Sigmoid colon (tissue), 7 donors: Measurements from ENCODE around the gene PDE4D. TPM values are rescaled to one million over a fixed set of nuclear protein-coding genes. Genes with fewer than 3 reads are reported as not detected.

Source experiments
- DNase-seq: peaks from one replicate; pipeline ENCODE4 v3.0.0-alpha.2; 2019
- H3K27ac ChIP-seq, 4 donors: fragments of 200-600 bp; sonication (generic); one replicate each; pipeline ENCODE4 v1.5.1; 2016 to 2019; ENCODE audit warnings: mild to moderate bottlenecking in 1 of 4
- H3K27me3 ChIP-seq, 3 donors: fragments of 200-600 bp; sonication (generic); one replicate each; pipeline ENCODE4 v1.5.1; 2019; ENCODE audit warnings: mild to moderate bottlenecking in 1 of 3
- H3K36me3 ChIP-seq, 4 donors: fragments of 200-600 bp; sonication (generic); one replicate each; pipeline ENCODE4 v1.5.1; 2016 to 2019
- H3K4me1 ChIP-seq, 4 donors: fragments of 200-600 bp; sonication (generic); one replicate each; pipeline ENCODE4 v1.5.1; 2017 to 2019
- H3K4me3 ChIP-seq, 4 donors: fragments of 200-600 bp; sonication (generic); one replicate each; pipeline ENCODE4 v1.5.1; 2017 to 2019; ENCODE audit warnings: mild to moderate bottlenecking in 2 of 4, moderate library complexity in 1 of 4
- H3K9me3 ChIP-seq, 4 donors: fragments of 200-600 bp in 3 of 4; sonication (generic) in 3 of 4; one replicate each; pipeline versions ENCODE4 v1.5.1 to v1.6.1; 2013 to 2019
- CTCF ChIP-seq, 4 experiments: fragments of 450-650 bp in 3 of 4; fragments of 200-600 bp in 1 of 4; IDR thresholded peaks; one replicate each; pipeline ENCODE4 v1.5.1; 2016 to 2019; ENCODE audit warnings: antibody characterized with exemption in 4 of 4, mild to moderate bottlenecking in 3 of 4, moderate library complexity in 2 of 4
- EP300 ChIP-seq, 4 donors: sonication (generic); formaldehyde crosslinking; IDR thresholded peaks; one replicate each; pipeline ENCODE4 v1.6.1; 2017; ENCODE audit warnings: antibody characterized with exemption in 4 of 4
- POLR2A ChIP-seq, 2 donors: fragments of 450-650 bp; IDR thresholded peaks; one replicate each; pipeline ENCODE4 v1.6.1; 2016; ENCODE audit warnings: antibody characterized with exemption in 2 of 2, mild to moderate bottlenecking in 2 of 2, moderate library complexity in 2 of 2
- POLR2AphosphoS5 ChIP-seq, 4 donors: sonication (generic); formaldehyde crosslinking; IDR thresholded peaks; one replicate each; pipeline ENCODE4 v1.6.1; 2017; ENCODE audit warnings: antibody characterized with exemption in 4 of 4
- WGBS, 2 donors: extraction: QIAGEN DNeasy Blood & Tissue Kit; methylation state at CpG; one replicate each; pipeline ENCODE4 v1.1.7; 2013; 5-methylcytosine and 5-hydroxymethylcytosine counted together
- intact Hi-C: fragments of 100-400 bp; cut with DNase I; formaldehyde crosslinking; loops from one replicate; pipeline ENCODE4 v1.15.1; 2023
- polyA plus RNA-seq, 3 donors: library from polyadenylated mRNA; stranded (reverse); fragments of 200-250 nt; gene quantifications; one replicate each; pipeline ENCODE4 v1.2.3, GENCODE V29; 2013
- total RNA-seq, 4 donors: library from RNA; depleted of rRNA; stranded (reverse); fragments of >200 nt; gene quantifications; one replicate each; pipeline ENCODE4 v1.1.0, GENCODE V29; 2016
- donor health status: healthy with polysubstance abuse.
- donor health status: Bipolar disorder and iron deficiency.
- donor health status: healthy.

The PDE4D gene
- total and polyA plus RNA-seq, 7 donors, result 6.0 to 289 (median 169) TPM

- no peaks in the 10 kb centered on the region for H3K27me3 ChIP-seq
- H3K4me3 ChIP-seq, result no peak overlapping the region
- H3K36me3 ChIP-seq, result no peaks in the 10 kb centered on the region
- no peaks in the 10 kb centered on the region for H3K9me3 ChIP-seq
- no peak for DNase-seq
- TF ChIP-seq POLR2AphosphoS5 (IDR thresholded peaks at IDR 0.05), result no peak
- no peak for TF ChIP-seq POLR2A (IDR thresholded peaks at IDR 0.05)
- TF ChIP-seq EP300 (IDR thresholded peaks at IDR 0.05), result no peak
- no peak for TF ChIP-seq CTCF (IDR thresholded peaks at IDR 0.05)
- H3K27ac ChIP-seq, result peak overlapping the region in 2 of 4 donors; percentile 78
- intact Hi-C loops, result no loop called here
- H3K4me1 ChIP-seq, result peaks cover 0 to 56% (median 44%) of the 10 kb centered on the region in 4 donors
Observed at GRCh38 chr5:59291941-59292340, 601.6 kb downstream of the PDE4D start.

GRCh38 chr5:59287884-59288283, 605.6 kb downstream of the PDE4D start:
- H3K36me3 ChIP-seq, result no peaks in the 10 kb centered on the region
- peak overlapping the region in 1 of 4 donors; percentile 26 for H3K27ac ChIP-seq
- DNase-seq, result no peak
- intact Hi-C loops, result no loop called here
- no peaks in the 10 kb centered on the region for H3K9me3 ChIP-seq
- no peak overlapping the region for H3K4me3 ChIP-seq
- H3K4me1 ChIP-seq, result peaks cover 0 to 29% (median 15%) of the 10 kb centered on the region in 4 donors
- no peaks in the 10 kb centered on the region for H3K27me3 ChIP-seq
- 85 to 89% methylated on average over 2 of the region's 2 CpGs for WGBS, 2 donors
- TF ChIP-seq POLR2AphosphoS5 (IDR thresholded peaks at IDR 0.05) (no peak), CTCF (IDR thresholded peaks at IDR 0.05) (no peak), EP300 (IDR thresholded peaks at IDR 0.05) (no peak), POLR2A (IDR thresholded peaks at IDR 0.05) (no peak)

- no peaks in the 10 kb centered on the region for H3K27me3 ChIP-seq
- peak overlapping the region in 3 of 4 donors; percentile 20 to 34 (median 26) for H3K27ac ChIP-seq
- TF ChIP-seq POLR2A (IDR thresholded peaks at IDR 0.05) (no peak), POLR2AphosphoS5 (IDR thresholded peaks at IDR 0.05) (no peak), CTCF (IDR thresholded peaks at IDR 0.05) (no peak), EP300 (IDR thresholded peaks at IDR 0.05) (no peak)
- no peak overlapping the region for H3K4me3 ChIP-seq
- H3K9me3 ChIP-seq, result no peaks in the 10 kb centered on the region
- H3K36me3 ChIP-seq, result no peaks in the 10 kb centered on the region
- no peak for DNase-seq
- peaks cover 0 to 24% (median 13%) of the 10 kb centered on the region in 4 donors for H3K4me1 ChIP-seq
- WGBS, 2 donors, result 24 to 76% methylated on average over 3 of the region's 3 CpGs
- intact Hi-C loops, result no loop called here
Observed at GRCh38 chr5:59287361-59287760, 606.2 kb downstream of the PDE4D start.

GRCh38 chr5:59286510-59286909, 607.0 kb downstream of the PDE4D start:
- Histone ChIP-seq H3K4me3 (no peak overlapping the region), H3K36me3 (no peaks in the 10 kb centered on the region), H3K4me1 (peaks cover 0 to 18% (median 11%) of the 10 kb centered on the region in 4 donors), H3K27ac (no peak overlapping the region), H3K9me3 (no peaks in the 10 kb centered on the region), H3K27me3 (no peaks in the 10 kb centered on the region)
- TF ChIP-seq CTCF (IDR thresholded peaks at IDR 0.05) (no peak), POLR2A (IDR thresholded peaks at IDR 0.05) (no peak)
- intact Hi-C loops, result no loop called here
- no peak for DNase-seq
- 92 to 93% methylated on average over 1 of the region's 1 CpG for WGBS, 2 donors

GRCh38 chr5:59285300-59286016, 608.1 kb downstream of the PDE4D start:
- 84 to 89% methylated on average over 4 of the region's 4 CpGs for WGBS, 2 donors
- Histone ChIP-seq H3K27me3 (no peaks in the 10 kb centered on the region), H3K27ac (no peak overlapping the region), H3K4me1 (peaks cover 0 to 22% (median 12%) of the 10 kb centered on the region in 4 donors), H3K9me3 (no peaks in the 10 kb centered on the region), H3K4me3 (no peak overlapping the region), H3K36me3 (no peaks in the 10 kb centered on the region)
- no peak for DNase-seq
- TF ChIP-seq POLR2AphosphoS5 (IDR thresholded peaks at IDR 0.05) (no peak), EP300 (IDR thresholded peaks at IDR 0.05) (no peak), CTCF (IDR thresholded peaks at IDR 0.05) (no peak), POLR2A (IDR thresholded peaks at IDR 0.05) (no peak)
- intact Hi-C loops, result no loop called here
